Body of pancreas (tissue), 4 donors: ENCODE results near the gene CFAP46.

Source experiments
- CTCF ChIP-seq, 7 experiments: fragments of 450-650 bp in 4 of 7; fragments of 200-600 bp in 3 of 7; sonication (generic) in 3 of 7; IDR thresholded peaks; one replicate each; pipeline ENCODE4 v1.5.1; 2016 to 2019; ENCODE audit warnings: antibody characterized with exemption in 7 of 7
- POLR2A ChIP-seq, 3 donors: fragments of 450-650 bp; IDR thresholded peaks; one replicate each; pipeline ENCODE4 v1.6.1; 2016; ENCODE audit warnings: antibody characterized with exemption in 3 of 3, mild to moderate bottlenecking in 2 of 3

GRCh38 chr10:132909491-132910071 is 32.8 kb downstream of the CFAP46 start:
- no peak for TF ChIP-seq POLR2A (IDR thresholded peaks at IDR 0.05)
- no peak for TF ChIP-seq CTCF (IDR thresholded peaks at IDR 0.05)
